GM21423 (cell line): ENCODE measurements around the gene MRPL23.

Source experiments
- ATAC-seq: cut with Tn5 transposase; IDR thresholded peaks from one replicate; pipeline ENCODE4 v1.9.1; 2021; ENCODE audit warnings: mild to moderate bottlenecking, moderate library complexity; ENCODE audit not compliant: unreplicated experiment

The MRPL23 gene

GRCh38 chr11:1920909-1921573 lies 26.1 kb upstream of the MRPL23 start:
- no peak for ATAC-seq

DNA sequence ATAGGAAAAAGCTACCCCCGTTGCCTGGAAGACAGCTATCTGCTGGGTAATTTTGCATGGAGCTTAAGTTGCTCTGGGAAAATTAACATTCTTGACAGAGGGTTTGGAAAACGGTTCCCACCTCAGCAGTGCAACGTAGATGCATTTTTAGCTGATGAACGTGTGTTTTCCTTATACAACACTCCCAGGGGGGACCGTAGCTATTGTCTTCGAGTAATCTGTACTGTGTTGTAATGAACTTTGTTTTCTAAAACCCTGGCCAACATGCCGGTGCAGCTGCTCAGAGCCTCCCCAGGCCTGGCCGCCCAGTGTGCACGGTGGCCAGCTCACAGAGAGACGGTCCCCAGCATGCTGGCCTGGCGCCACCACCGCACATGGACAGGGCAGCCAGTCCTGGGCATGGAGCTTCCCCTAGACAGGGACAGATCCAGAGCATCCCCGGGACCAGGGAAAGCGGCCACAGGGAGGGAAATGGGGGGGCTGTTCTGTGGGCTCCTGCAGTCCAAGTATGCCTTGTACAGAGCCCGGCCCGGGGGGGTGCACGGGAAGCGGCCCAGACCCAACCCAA lies 25.5 kb upstream of the MRPL23 start:
- ATAC-seq: no peak

DNA sequence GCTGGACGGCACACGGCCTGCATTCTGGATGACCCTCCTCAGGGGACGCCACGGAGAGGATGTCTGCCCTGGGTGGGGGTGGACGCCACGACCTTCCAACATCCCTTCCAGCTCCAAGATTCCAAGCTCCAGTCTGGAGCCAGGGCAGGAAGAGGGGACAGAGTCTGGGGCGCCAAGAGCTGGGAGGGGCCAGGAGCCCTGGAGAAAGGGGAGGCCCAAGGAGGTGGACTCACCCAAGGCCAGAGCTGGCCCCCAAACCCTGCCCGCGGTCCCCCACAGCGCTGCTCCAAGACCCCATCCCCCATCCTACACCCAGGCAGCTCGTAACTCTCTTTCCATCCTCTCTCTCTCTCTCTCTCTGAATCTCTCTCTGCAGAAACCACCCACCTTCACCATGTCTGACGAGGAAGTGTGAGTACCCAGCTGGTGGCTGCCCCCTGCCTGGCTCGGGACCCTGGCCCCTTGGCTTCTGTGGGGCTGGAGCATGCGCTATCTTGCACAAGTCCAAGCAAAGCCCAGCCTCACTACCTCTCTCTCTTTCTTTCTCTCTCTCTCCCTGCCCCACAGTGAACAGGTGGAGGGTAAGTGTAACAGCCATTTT lies 24.6 kb upstream of the MRPL23 start:
- no peak for ATAC-seq

DNA sequence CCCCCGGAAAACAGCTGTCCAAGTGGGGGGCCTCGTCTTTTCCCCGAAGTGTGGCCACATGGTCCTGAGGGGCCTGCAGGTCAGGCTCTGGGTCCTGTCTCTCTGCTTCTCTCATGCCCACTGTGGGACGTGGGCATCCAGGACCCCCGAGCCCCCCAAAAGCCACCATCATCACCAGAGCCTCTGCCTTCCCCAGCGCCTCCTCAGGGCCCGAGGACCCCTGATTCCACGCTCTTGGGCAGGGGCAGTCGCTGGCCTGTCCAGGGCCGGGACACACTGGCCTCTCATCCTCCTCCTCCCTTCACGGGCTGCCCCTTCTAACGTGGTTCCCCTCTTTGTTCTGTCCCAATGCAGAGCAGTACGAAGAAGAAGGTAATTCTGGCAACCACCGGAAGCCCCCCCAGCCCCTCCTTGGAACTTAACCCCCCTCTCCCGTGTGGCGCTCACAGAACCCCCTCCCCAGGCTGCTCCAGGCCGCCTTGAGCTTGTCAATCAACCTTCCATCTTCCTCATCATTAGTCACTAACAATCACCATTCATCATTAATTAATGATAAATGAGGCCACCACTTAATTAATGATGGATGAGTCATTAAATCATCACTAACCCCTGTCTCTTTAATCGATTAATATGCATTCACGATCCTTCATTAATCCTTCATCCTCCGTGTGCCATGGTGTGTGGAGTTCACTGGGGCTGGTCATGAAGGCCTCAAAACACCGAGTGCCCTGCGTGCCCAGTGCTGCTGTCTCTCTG lies 23.8 kb upstream of the MRPL23 start:
- no peak for ATAC-seq

DNA sequence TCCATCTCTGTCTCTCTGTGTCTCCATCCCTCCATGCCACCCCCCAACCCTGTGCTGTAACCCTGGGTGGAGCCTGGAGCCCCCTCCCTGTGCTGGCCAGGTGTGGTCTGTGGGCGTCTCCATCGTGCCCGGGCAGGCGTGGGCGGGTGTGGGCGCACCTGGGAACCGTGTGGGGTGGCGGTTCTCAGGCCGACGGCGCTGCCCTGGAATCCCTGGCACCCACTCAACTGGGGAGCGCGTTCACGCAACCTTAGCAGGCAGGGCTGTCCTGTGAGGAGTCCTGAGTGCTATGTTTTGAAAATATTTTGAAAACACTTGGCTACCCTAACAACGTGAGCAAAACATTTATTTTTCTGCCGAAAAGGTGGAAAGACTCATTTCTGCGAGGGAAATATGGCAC lies 23.0 kb upstream of the MRPL23 start:
- no peak for ATAC-seq

DNA sequence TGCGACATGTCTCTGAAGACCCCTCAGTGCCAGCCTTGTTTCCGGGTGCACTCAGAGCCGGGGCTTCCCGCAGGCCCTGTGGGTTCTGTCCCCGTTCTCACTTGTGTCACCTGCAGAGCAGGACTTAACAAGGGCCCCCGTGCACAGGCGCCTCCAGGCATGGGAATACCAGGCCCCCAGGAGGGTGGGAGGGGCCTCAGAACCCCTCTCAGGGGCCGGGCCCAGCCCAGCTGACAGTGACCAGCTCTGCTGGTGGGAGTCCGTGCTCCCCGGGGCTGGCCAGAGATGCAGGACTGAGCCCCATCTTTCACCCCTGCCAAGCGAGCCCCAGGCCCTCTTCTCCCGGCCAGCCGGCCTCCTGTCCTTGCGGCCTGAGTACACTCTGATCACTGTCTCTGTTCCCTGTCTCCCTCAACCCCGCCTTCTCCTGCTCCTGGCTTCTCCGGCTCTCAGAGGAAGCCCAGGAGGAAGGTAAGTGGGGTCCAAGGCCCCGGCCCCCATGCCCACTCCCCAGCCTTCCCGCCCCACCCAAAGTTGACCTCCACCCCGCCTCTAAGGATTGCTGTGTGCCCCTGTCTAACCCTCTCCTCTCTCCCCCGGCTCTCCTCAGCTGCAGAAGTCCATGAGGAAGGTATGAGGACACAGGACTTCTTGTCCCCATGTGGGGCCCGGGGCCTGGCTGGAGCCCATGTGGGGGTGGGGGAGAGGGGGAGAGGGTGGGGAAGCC lies 22.3 kb upstream of the MRPL23 start:
- ATAC-seq: no peak

DNA sequence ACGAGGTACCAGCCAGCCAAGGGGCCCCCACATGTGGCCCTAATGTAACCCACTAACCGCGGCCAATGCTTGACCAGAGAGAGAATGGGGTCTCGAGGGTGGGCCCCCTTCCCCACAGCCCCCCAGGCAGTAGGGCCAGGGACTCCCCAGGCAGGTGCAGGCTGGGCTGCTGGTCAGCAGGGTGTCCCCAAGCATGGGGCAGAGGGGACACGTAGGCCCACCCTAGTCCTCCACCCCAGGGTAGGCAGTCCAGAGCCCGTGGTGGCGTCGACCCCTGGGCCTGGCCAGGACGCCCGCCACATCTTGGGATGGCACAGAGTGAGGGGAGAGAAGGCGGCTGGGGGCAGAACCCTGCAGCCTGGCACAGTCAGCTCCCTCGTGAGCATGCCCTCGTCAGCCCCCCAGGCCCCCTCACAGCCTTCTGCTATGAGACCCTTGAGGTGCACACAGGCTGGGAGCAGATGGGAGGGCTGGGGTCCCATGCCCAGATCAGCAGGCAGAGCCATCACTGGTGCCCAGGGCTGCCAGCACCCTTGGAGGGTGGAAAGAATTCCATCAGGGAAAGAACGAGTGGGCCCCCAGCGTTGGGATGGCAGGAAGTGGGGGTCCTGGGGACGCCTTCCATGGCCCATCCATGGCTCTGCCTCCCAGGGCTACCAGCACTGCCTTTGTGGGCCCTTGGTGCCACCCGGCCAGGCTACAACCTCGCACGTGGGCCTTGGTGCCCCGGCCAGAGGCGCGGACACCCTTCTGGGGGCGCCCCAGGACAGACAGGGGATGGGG lies 21.6 kb upstream of the MRPL23 start:
- ATAC-seq: no peak

DNA sequence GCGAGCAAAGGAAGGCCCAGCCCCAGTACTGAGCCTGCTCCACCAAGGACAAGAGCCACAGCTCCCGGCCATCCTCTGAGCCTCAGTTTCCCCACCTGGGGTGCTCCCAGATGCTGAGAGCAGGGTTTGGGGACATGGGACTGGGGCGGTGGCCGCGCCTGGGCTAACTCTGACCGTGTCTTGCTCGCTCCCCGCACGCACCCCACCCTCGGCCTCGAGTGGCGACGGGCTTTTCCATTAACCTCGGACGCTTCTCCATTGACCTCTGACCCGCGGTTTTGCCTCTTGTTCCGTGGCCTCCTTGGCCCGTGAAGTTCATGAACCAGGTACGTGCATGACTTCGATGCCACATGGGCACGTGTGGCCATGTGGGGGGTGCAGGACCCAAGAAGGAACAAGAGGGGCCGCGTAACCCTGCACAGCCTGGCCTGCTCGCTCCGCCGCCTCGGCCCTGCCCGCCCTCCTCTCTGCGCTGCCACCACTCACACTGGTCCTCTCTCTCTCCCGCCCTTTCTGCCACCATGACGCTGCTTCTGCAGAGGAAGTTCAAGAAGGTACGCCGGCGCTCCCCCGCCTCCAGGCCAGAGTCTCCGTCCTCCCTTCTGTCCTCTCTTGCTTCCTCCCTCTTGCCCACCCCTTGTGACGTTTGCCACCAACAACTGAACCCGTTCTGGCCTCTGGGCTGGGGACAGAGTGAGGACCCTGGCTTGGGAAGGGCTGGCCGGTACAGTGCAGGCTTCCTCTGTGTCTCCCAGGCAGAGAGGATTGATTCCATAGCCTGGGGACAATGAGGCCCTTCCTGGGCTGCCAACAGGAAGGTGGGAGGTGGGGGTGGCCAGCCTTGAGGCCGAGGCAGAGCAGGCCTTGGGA lies 20.7 kb upstream of the MRPL23 start:
- ATAC-seq: no peak

GRCh38 chr11:1927026-1927847 lies 19.9 kb upstream of the MRPL23 start:
- ATAC-seq: no peak

- no peak for ATAC-seq
Observed at GRCh38 chr11:1927848-1928469, 19.2 kb upstream of the MRPL23 start.

- ATAC-seq: no peak
Observed at GRCh38 chr11:1928470-1928890, 18.7 kb upstream of the MRPL23 start.

GRCh38 chr11:1928891-1929541 lies 18.1 kb upstream of the MRPL23 start:
- ATAC-seq: no peak

- no peak for ATAC-seq
Observed at GRCh38 chr11:1929621-1930461, 17.3 kb upstream of the MRPL23 start.

- no peak for ATAC-seq
Observed at GRCh38 chr11:1930462-1930830, 16.7 kb upstream of the MRPL23 start.

DNA sequence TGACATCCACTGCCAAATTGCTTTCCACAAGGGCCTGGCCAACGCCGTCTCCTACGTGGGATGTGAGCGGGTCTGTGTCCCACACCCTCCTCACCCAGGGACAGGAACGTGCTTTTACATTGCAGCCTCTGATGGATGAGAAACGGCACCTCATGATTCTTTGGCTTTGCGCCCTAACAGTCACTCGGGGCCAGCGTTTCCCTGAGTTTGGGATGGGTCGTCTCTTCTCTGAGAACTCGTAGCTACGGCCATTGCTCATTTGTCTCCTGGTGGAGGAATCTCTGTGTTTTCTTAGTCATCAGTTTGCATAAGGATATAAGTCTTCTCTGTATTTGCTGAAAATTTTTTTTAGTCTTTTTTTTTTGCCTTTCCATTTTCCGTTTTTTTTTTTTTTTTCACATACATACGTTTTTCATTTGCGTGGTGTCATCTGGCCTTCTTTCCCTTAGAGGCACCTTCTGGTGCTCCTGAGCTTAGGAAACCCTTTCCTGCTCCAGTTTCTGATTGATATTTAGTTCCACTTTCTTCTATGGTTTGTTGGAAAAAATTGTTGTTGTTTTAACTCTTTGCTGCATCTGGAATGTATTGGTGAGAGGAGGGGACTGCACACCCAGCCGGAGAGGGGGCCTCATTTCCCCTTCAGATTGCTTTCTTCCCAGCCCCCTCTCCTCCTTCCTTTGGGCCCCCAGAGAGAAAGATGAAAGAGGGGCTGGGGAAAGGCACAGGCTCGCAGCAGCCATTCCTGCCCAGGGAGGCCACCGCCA lies 15.6 kb upstream of the MRPL23 start:
- no peak for ATAC-seq

DNA sequence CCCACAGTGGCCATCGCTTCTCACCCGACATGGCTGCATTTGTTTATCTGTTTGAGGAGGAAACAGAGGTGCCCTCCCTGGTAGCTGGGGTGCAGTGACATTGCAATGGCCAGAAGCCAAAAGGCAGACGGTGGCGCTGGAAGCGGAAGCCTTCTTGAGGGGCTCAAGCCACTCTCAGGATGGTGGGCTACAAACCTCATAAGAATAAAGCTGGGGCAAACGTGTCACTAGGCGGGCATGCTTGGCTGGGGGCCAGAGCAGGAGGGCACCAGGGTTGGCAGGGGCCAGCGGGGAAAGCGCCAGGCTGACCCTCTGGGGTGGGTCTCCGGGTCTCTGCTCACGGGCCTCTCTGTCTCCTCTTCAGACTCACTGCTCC lies 15.0 kb upstream of the MRPL23 start:
- no peak for ATAC-seq
